Liver (tissue), 9 donors: ENCODE data around the gene TRHDE. TPM values are rescaled to one million over a fixed set of nuclear protein-coding genes. Genes with fewer than 3 reads are reported as not detected.

Source experiments
- DNase-seq: peaks from one replicate; pipeline ENCODE4 v3.0.0-alpha.2; 2017; ENCODE audit warnings: low spot score
- H3K27ac ChIP-seq, 2 donors: one replicate each; pipeline ENCODE4 v1.7.0; 2013; ENCODE audit warnings: inconsistent platforms in 2 of 2, low read length in 2 of 2, control low read depth in 1 of 2, low read depth in 1 of 2, mild to moderate bottlenecking in 1 of 2
- H3K27me3 ChIP-seq, 4 donors: one replicate each; pipeline versions ENCODE4 v1.6.1 to v1.7.0; 2013; ENCODE audit warnings: low read length in 3 of 4, inconsistent platforms in 1 of 4, mild to moderate bottlenecking in 1 of 4, moderate library complexity in 1 of 4; ENCODE audit not compliant: control insufficient read depth in 4 of 4, insufficient read depth in 4 of 4
- H3K36me3 ChIP-seq, 4 donors: one replicate each; pipeline versions ENCODE4 v1.6.1 to v1.7.0; 2013; ENCODE audit warnings: low read length in 3 of 4, mild to moderate bottlenecking in 3 of 4, low read depth in 1 of 4, moderate library complexity in 1 of 4; ENCODE audit not compliant: control insufficient read depth in 4 of 4, insufficient read depth in 3 of 4
- H3K4me1 ChIP-seq, 4 donors: one replicate each; pipeline versions ENCODE4 v1.6.1 to v1.7.0; 2013; ENCODE audit warnings: low read length in 3 of 4, mild to moderate bottlenecking in 3 of 4, moderate library complexity in 1 of 4; ENCODE audit not compliant: control insufficient read depth in 4 of 4, insufficient read depth in 4 of 4
- H3K4me3 ChIP-seq, 3 donors: one replicate each; pipeline versions ENCODE4 v1.6.1 to v1.7.0; 2013; ENCODE audit warnings: low read length in 3 of 3, control low read depth in 1 of 3, low read depth in 1 of 3, mild to moderate bottlenecking in 1 of 3
- H3K9ac ChIP-seq, 2 donors: one replicate each; pipeline ENCODE4 v1.7.0; 2013; ENCODE audit warnings: low read length in 2 of 2, mild to moderate bottlenecking in 2 of 2, moderate library complexity in 2 of 2, control low read depth in 1 of 2, low read depth in 1 of 2
- H3K9me3 ChIP-seq, 4 donors: one replicate each; pipeline versions ENCODE4 v1.6.1 to v1.7.0; 2013; ENCODE audit warnings: low read length in 3 of 4; ENCODE audit not compliant: control insufficient read depth in 4 of 4
- ATF3 ChIP-seq: IDR thresholded peaks from 2 replicates; pipeline ENCODE4 v1.6.1; 2016; ENCODE audit warnings: antibody characterized with exemption
- CTCF ChIP-seq: fragments of 150-350 bp; IDR thresholded peaks from 2 replicates; pipeline ENCODE4 v1.5.1; 2017; ENCODE audit warnings: improper control_type of control experiment, low read depth, low read length; ENCODE audit not compliant: missing input control
- EGR1 ChIP-seq, 2 donors: IDR thresholded peaks; 2 replicates each; pipeline ENCODE4 v1.6.1; 2016 to 2018; ENCODE audit warnings: antibody characterized with exemption in 2 of 2, low read depth in 2 of 2
- FOXA1 ChIP-seq: IDR thresholded peaks from 2 replicates; pipeline ENCODE4 v1.6.1; 2016; ENCODE audit warnings: antibody characterized with exemption
- FOXA2 ChIP-seq: IDR thresholded peaks from 2 replicates; pipeline ENCODE4 v1.6.1; 2016; ENCODE audit warnings: antibody characterized with exemption
- GABPA ChIP-seq, 2 donors: IDR thresholded peaks in 1 of 2; conservative IDR thresholded peaks in 1 of 2; 2 replicates each; pipeline ENCODE4 v1.6.1; 2016; ENCODE audit warnings: antibody characterized with exemption in 2 of 2, mild to moderate bottlenecking in 1 of 2, moderate library complexity in 1 of 2
- HNF4A ChIP-seq, 2 donors: conservative IDR thresholded peaks; 2 replicates each; pipeline ENCODE4 v1.6.1; 2016; ENCODE audit warnings: antibody characterized with exemption in 2 of 2, mild to moderate bottlenecking in 2 of 2
- HNF4G ChIP-seq: IDR thresholded peaks from 2 replicates; pipeline ENCODE4 v1.6.1; 2016; ENCODE audit warnings: antibody characterized with exemption
- JUND ChIP-seq, 2 donors: IDR thresholded peaks; 2 replicates each; pipeline ENCODE4 v1.6.1; 2016; ENCODE audit warnings: antibody characterized with exemption in 2 of 2
- MAX ChIP-seq: IDR thresholded peaks from 2 replicates; pipeline ENCODE4 v1.6.1; 2016; ENCODE audit warnings: antibody characterized with exemption
- NR2F2 ChIP-seq: IDR thresholded peaks from 2 replicates; pipeline ENCODE4 v1.6.1; 2016; ENCODE audit warnings: antibody characterized with exemption
- RAD21 ChIP-seq, 2 donors: IDR thresholded peaks; 2 replicates each; pipeline ENCODE4 v1.6.1; 2016; ENCODE audit warnings: antibody characterized with exemption in 2 of 2, mild to moderate bottlenecking in 2 of 2
- REST ChIP-seq: IDR thresholded peaks from 2 replicates; pipeline ENCODE4 v1.6.1; 2016; ENCODE audit warnings: antibody characterized with exemption, mild to moderate bottlenecking
- RXRA ChIP-seq, 2 donors: IDR thresholded peaks; 2 replicates each; pipeline ENCODE4 v1.6.1; 2017 to 2018; ENCODE audit warnings: antibody characterized with exemption in 2 of 2, mild to moderate bottlenecking in 1 of 2
- SP1 ChIP-seq: IDR thresholded peaks from 2 replicates; pipeline ENCODE4 v1.6.1; 2018; ENCODE audit warnings: antibody characterized with exemption, mild to moderate bottlenecking
- TAF1 ChIP-seq: conservative IDR thresholded peaks from 2 replicates; pipeline ENCODE4 v1.6.1; 2016; ENCODE audit warnings: antibody characterized with exemption, mild to moderate bottlenecking
- YY1 ChIP-seq: IDR thresholded peaks from 2 replicates; pipeline ENCODE4 v1.6.1; 2016; ENCODE audit warnings: antibody characterized with exemption, mild to moderate bottlenecking
- ZBTB33 ChIP-seq: IDR thresholded peaks from 2 replicates; pipeline ENCODE4 v1.6.1; 2016; ENCODE audit warnings: antibody characterized with exemption
- WGBS: extraction: QIAGEN DNeasy Blood & Tissue Kit; methylation state at CpG from one replicate; pipeline ENCODE4 v1.1.7; 2013; 5-methylcytosine and 5-hydroxymethylcytosine counted together
- polyA plus RNA-seq, 2 donors: library from polyadenylated mRNA; stranded (reverse) in 1 of 2; unstranded in 1 of 2; fragments of 200-250 nt in 1 of 2; fragments of >200 nt in 1 of 2; fragmentation: Nextera tagmentation in 1 of 2; extraction: Ambion mirVana in 1 of 2; gene quantifications; one replicate each; pipeline versions ENCODE4 v1.2.1 to v1.2.3, GENCODE V29; 2013 to 2015
- total RNA-seq, 2 donors: library from RNA; depleted of rRNA; stranded (reverse); fragments of >200 nt; gene quantifications; one replicate each; pipeline ENCODE4 v1.2.3, GENCODE V29; 2014
- donor health status: healthy.
- donor health status: healthy.
- donor health status: healthy.
- donor health status: healthy.
- donor health status: healthy.

The TRHDE gene
- total and polyA plus RNA-seq, 4 donors = 0.05 to 0.17 (median 0.14) TPM; not detected in 1

GRCh38 chr12:72448805-72449204 lies 176.6 kb downstream of the TRHDE start:
- H3K9ac ChIP-seq = no peak overlapping the region
- no peaks in the 10 kb centered on the region for H3K36me3 ChIP-seq
- H3K27ac ChIP-seq = no peak overlapping the region
- H3K27me3 ChIP-seq = no peaks in the 10 kb centered on the region
- H3K4me1 ChIP-seq = no peaks in the 10 kb centered on the region
- DNase-seq = no peak
- H3K4me3 ChIP-seq = no peak overlapping the region
- H3K9me3 ChIP-seq = no peaks in the 10 kb centered on the region
- 75% methylated on average over 2 of the region's 2 CpGs for WGBS
- no peak for TF ChIP-seq REST
- no peak for TF ChIP-seq RAD21 (IDR thresholded peaks at IDR 0.05)
- TF ChIP-seq SP1 = no peak
- TF ChIP-seq TAF1 = no peak

- Histone ChIP-seq H3K36me3 (no peaks in the 10 kb centered on the region), H3K9me3 (no peaks in the 10 kb centered on the region), H3K4me1 (no peaks in the 10 kb centered on the region), H3K9ac (no peak overlapping the region), H3K27ac (no peak overlapping the region), H3K27me3 (no peaks in the 10 kb centered on the region), H3K4me3 (no peak overlapping the region)
- no peak for DNase-seq
- TF ChIP-seq SP1 (no peak), FOXA2 (no peak), EGR1 (IDR thresholded peaks at IDR 0.05; ENCODE audit: low read depth in 2 of 2) (no peak), YY1 (no peak), GABPA (IDR thresholded peaks at IDR 0.05 in 1 of 2, conservative IDR thresholded peaks at IDR 0.05 in 1 of 2) (no peak), NR2F2 (no peak), HNF4A (conservative IDR thresholded peaks at IDR 0.05) (no peak), MAX (no peak), HNF4G (no peak), ATF3 (no peak), ZBTB33 (no peak), JUND (IDR thresholded peaks at IDR 0.05) (no peak), FOXA1 (no peak), CTCF (no peak), REST (no peak), RXRA (IDR thresholded peaks at IDR 0.05) (no peak)
Measured at GRCh38 chr12:72453066-72453465, 180.9 kb downstream of the TRHDE start.
